ENCODE results near the gene UROD.

GRCh38 chr1:44995467-44996238, 16.4 kb upstream of the UROD start:
- TF ChIP-seq POLR2A (IDR thresholded peaks at IDR 0.05; ENCODE audit: extremely low read depth, insufficient read length) (no peak), CTCF (IDR thresholded peaks at IDR 0.05; ENCODE audit: low read depth, low read length) (no peak), MAX (IDR thresholded peaks at IDR 0.05; ENCODE audit: low read depth, low read length) (no peak), MYC (IDR thresholded peaks at IDR 0.05; ENCODE audit: low read depth, low read length) (no peak)
